H1 (cell line): ENCODE data around the gene RECK. TPM values are rescaled to one million over a fixed set of nuclear protein-coding genes. Genes with fewer than 3 reads are reported as not detected.

Source experiments
- CTCF ChIA-PET: fragments of 300-600 bp; sonication (Branson Sonifier 250); formaldehyde crosslinking; loops from one replicate; lab custom pipeline; 2021; ENCODE audit not compliant: partially characterized antibody; lab: Charles Lee
- POLR2A ChIA-PET: fragments of 300-600 bp; sonication (Branson Sonifier 250); formaldehyde crosslinking; loops from one replicate; lab custom pipeline; 2021; ENCODE audit warnings: inconsistent platforms; ENCODE audit not compliant: partially characterized antibody; lab: Charles Lee
- DNase-seq, 2 experiments: peaks; one replicate each; pipeline versions ENCODE4 v3.0.0 to v3.0.0-alpha.2; 2010 to 2022; ENCODE audit warnings: low spot score in 2 of 2, low read depth in 1 of 2, mixed read lengths in 1 of 2
- FAIRE-seq: peaks from 2 replicates; lab custom pipeline; 2011; peaks lifted over from hg19 to GRCh38; lab: Jason Lieb, UNC
- H2AFZ ChIP-seq: 2 replicates; pipeline ENCODE4 v1.8.1; 2012; ENCODE audit warnings: low read length, inconsistent platforms
- H2AK5ac ChIP-seq: 2 replicates; pipeline ENCODE4 v1.6.1; 2013; ENCODE audit warnings: low read depth, low read length
- H2BK120ac ChIP-seq: replicated peaks from 2 replicates; pipeline ENCODE3; 2013; ENCODE audit warnings: low read depth, low read length, inconsistent platforms
- H2BK12ac ChIP-seq: 2 replicates; pipeline ENCODE4 v1.6.1; 2013; ENCODE audit warnings: low read depth, low read length
- H2BK15ac ChIP-seq: 2 replicates; pipeline ENCODE4 v1.6.1; 2013; ENCODE audit warnings: low read length
- H2BK20ac ChIP-seq: 2 replicates; pipeline ENCODE4 v1.6.1; 2013; ENCODE audit warnings: low read length
- H2BK5ac ChIP-seq: 2 replicates; pipeline ENCODE4 v1.6.1; 2013; ENCODE audit warnings: low read depth, low read length
- H3K14ac ChIP-seq: 2 replicates; pipeline ENCODE4 v1.6.1; 2013; ENCODE audit warnings: inconsistent platforms; ENCODE audit not compliant: insufficient read length
- H3K18ac ChIP-seq: 2 replicates; pipeline ENCODE4 v1.6.1; 2013; ENCODE audit warnings: low read length; ENCODE audit errors: extremely low read depth
- H3K23ac ChIP-seq: 2 replicates; pipeline ENCODE4 v1.6.1; 2013; ENCODE audit warnings: inconsistent platforms; ENCODE audit not compliant: insufficient read length
- H3K23me2 ChIP-seq: 2 replicates; pipeline ENCODE4 v1.6.1; 2013; ENCODE audit warnings: low read depth, low read length
- H3K27ac ChIP-seq: 2 replicates; pipeline ENCODE4 v1.6.1; 2011; ENCODE audit warnings: low read depth, low read length, inconsistent platforms
- H3K27me3 ChIP-seq, 4 experiments: replicated peaks in 1 of 4; 1 replicate in 1 of 4; 2 replicates in 3 of 4; pipeline versions ENCODE4 v1.6.1 to v1.8.1; 2011 to 2013; ENCODE audit warnings: low read length in 3 of 4, mild to moderate bottlenecking in 3 of 4, inconsistent platforms in 2 of 4, mixed read lengths in 2 of 4, moderate library complexity in 1 of 4; ENCODE audit not compliant: control insufficient read depth in 3 of 4, insufficient read depth in 3 of 4; ENCODE audit errors: extremely low read depth in 1 of 4
- H3K36me3 ChIP-seq, 4 experiments: 2 replicates each; pipeline versions ENCODE4 v1.6.1 to v1.8.1; 2011 to 2013; ENCODE audit warnings: mild to moderate bottlenecking in 4 of 4, low read length in 3 of 4, moderate library complexity in 2 of 4, control low read depth in 1 of 4, inconsistent platforms in 1 of 4; ENCODE audit not compliant: insufficient read depth in 4 of 4, control insufficient read depth in 2 of 4
- H3K4ac ChIP-seq: replicated peaks from 2 replicates; pipeline ENCODE3; 2013; ENCODE audit warnings: low read length, low read depth, mixed read lengths, inconsistent platforms; ENCODE audit not compliant: insufficient read length
- H3K4me1 ChIP-seq, 4 experiments: replicated peaks in 1 of 4; 1 replicate in 1 of 4; 2 replicates in 3 of 4; pipeline versions ENCODE4 v1.6.1 to v1.8.1; 2011 to 2013; ENCODE audit warnings: low read length in 3 of 4, inconsistent platforms in 2 of 4, mixed read lengths in 1 of 4; ENCODE audit not compliant: insufficient read depth in 4 of 4, control insufficient read depth in 3 of 4
- H3K4me2 ChIP-seq, 2 experiments: 2 replicates each; pipeline versions ENCODE4 v1.6.1 to v1.8.1; 2011 to 2013; ENCODE audit warnings: low read depth in 2 of 2, low read length in 2 of 2, control low read depth in 1 of 2, inconsistent platforms in 1 of 2, mild to moderate bottlenecking in 1 of 2; ENCODE audit not compliant: insufficient read depth in 1 of 2
- H3K4me3 ChIP-seq, 4 experiments: fragments of 200-600, 300-600 bp in 1 of 4; sonication (generic), shearing (Covaris generic), sonication (Bioruptor Twin) in 1 of 4; 2 replicates each; pipeline versions ENCODE4 v1.5.1 to v1.8.1; 2011 to 2016; ENCODE audit warnings: low read length in 4 of 4, low read depth in 3 of 4, control low read depth in 2 of 4, inconsistent platforms in 2 of 4, mild to moderate bottlenecking in 2 of 4, mixed read lengths in 1 of 4, moderate library complexity in 1 of 4; ENCODE audit not compliant: insufficient read depth in 2 of 4; ENCODE audit errors: extremely low read depth in 1 of 4
- H3K56ac ChIP-seq: replicated peaks from 2 replicates; pipeline ENCODE3; 2013; ENCODE audit warnings: low read depth, mild to moderate bottlenecking, mixed read lengths, low read length, inconsistent platforms; ENCODE audit not compliant: insufficient read length
- H3K79me1 ChIP-seq: 2 replicates; pipeline ENCODE4 v1.6.1; 2013; ENCODE audit warnings: low read depth, low read length, control low read depth
- H3K79me2 ChIP-seq, 2 experiments: 2 replicates each; pipeline versions ENCODE4 v1.6.1 to v1.8.1; 2012 to 2013; ENCODE audit warnings: low read length in 2 of 2, mild to moderate bottlenecking in 2 of 2, inconsistent platforms in 1 of 2; ENCODE audit not compliant: insufficient read depth in 2 of 2, control insufficient read depth in 1 of 2
- H3K9ac ChIP-seq, 4 experiments: replicated peaks in 1 of 4; 1 replicate in 1 of 4; 2 replicates in 3 of 4; pipeline versions ENCODE4 v1.6.1 to v1.8.1; 2011 to 2013; ENCODE audit warnings: low read depth in 3 of 4, low read length in 3 of 4, control low read depth in 2 of 4, mild to moderate bottlenecking in 2 of 4, moderate library complexity in 2 of 4, inconsistent platforms in 1 of 4; ENCODE audit errors: extremely low read depth in 1 of 4
- H3K9me3 ChIP-seq, 2 experiments: 2 replicates each; pipeline versions ENCODE4 v1.6.1 to v1.8.1; 2012 to 2013; ENCODE audit warnings: mild to moderate bottlenecking in 2 of 2, moderate library complexity in 2 of 2, control low read depth in 1 of 2, inconsistent platforms in 1 of 2, low read depth in 1 of 2, low read length in 1 of 2, mixed read lengths in 1 of 2; ENCODE audit not compliant: insufficient read depth in 2 of 2
- H4K20me1 ChIP-seq, 2 experiments: replicated peaks in 1 of 2; 2 replicates each; pipeline versions ENCODE3 to v1.8.1; 2011 to 2013; ENCODE audit warnings: inconsistent platforms in 2 of 2, low read length in 2 of 2, mild to moderate bottlenecking in 1 of 2; ENCODE audit not compliant: insufficient read depth in 2 of 2, control insufficient read depth in 1 of 2
- H4K5ac ChIP-seq: 2 replicates; pipeline ENCODE4 v1.6.1; 2013; ENCODE audit warnings: low read length, low read depth, mixed read lengths, inconsistent platforms; ENCODE audit not compliant: insufficient read length
- H4K8ac ChIP-seq: 2 replicates; pipeline ENCODE4 v1.8.0; 2013; ENCODE audit warnings: mild to moderate bottlenecking, moderate library complexity, low read length, inconsistent platforms; ENCODE audit not compliant: insufficient read depth; ENCODE audit errors: extremely low read depth
- H4K91ac ChIP-seq: replicated peaks from 2 replicates; pipeline ENCODE3; 2013; ENCODE audit warnings: low read length, mixed read lengths, inconsistent platforms; ENCODE audit not compliant: insufficient read length
- FOSL1 ChIP-seq: IDR thresholded peaks from 2 replicates; pipeline ENCODE4 v1.6.1; 2011; ENCODE audit warnings: mild to moderate bottlenecking, low read depth, low read length, moderate library complexity; ENCODE audit not compliant: insufficient read depth
- JUND ChIP-seq: IDR thresholded peaks from 2 replicates; pipeline ENCODE4 v1.6.1; 2011; ENCODE audit warnings: mild to moderate bottlenecking, improper control_type of control experiment, low read length
- NANOG ChIP-seq: IDR thresholded peaks from 2 replicates; pipeline ENCODE4 v1.6.1; 2011; ENCODE audit warnings: low read length, low read depth, mild to moderate bottlenecking, inconsistent platforms; ENCODE audit not compliant: insufficient read depth, poor library complexity, severe bottlenecking
- SUZ12 ChIP-seq: fragments of 200-600 bp; sonication (generic); IDR thresholded peaks from 2 replicates; pipeline ENCODE4 v1.6.1; 2012; ENCODE audit warnings: mild to moderate bottlenecking, inconsistent platforms, low read length, moderate library complexity, mixed read lengths
- TCF12 ChIP-seq: IDR thresholded peaks from 2 replicates; pipeline ENCODE4 v1.6.1; 2011; ENCODE audit warnings: low read depth, mild to moderate bottlenecking, low read length
- YY1 ChIP-seq: IDR thresholded peaks from 2 replicates; pipeline ENCODE4 v1.6.1; 2011; ENCODE audit warnings: low read depth, mild to moderate bottlenecking, low read length
- WGBS, 2 experiments: shearing (Covaris generic) in 1 of 2; methylation state at CpG; one replicate each; pipeline versions ENCODE4 v1.1.6 to v1.1.7; 2013 to 2015; ENCODE audit warnings: low lambda C conversion rate in 2 of 2, mixed read lengths in 2 of 2, inconsistent platforms in 1 of 2, low coverage in 1 of 2, missing lambda C conversion rate in 1 of 2; ENCODE audit not compliant: insufficient replicate concordance in 2 of 2, insufficient coverage in 1 of 2, insufficient read length in 1 of 2; ENCODE audit errors: extremely low coverage in 1 of 2, missing lambda C conversion rate in 1 of 2; 5-methylcytosine and 5-hydroxymethylcytosine counted together
- polyA plus RNA-seq, 7 experiments: library from polyadenylated mRNA; depleted of rRNA in 3 of 7; stranded (reverse) in 5 of 7; unstranded in 2 of 7; fragments of >200 nt in 5 of 7; fragments of 200-250 nt in 2 of 7; gene quantifications; 1 replicate in 5 of 7; 2 replicates in 1 of 7; 4 replicates in 1 of 7; pipeline versions ENCODE4 v1.2.1 to v1.2.3, GENCODE V29; 2011 to 2013; ENCODE audit warnings: missing spikeins in 2 of 7, mixed read lengths in 2 of 7
- total RNA-seq: library from RNA; stranded (reverse); fragmentation: NEBNext Ultra II Directional; extraction: Animal tissue kit (Norgen Biotek cat#: 25700); gene quantifications from 2 replicates; pipeline ENCODE4 v1.2.1, GENCODE V29; 2021

Gene RECK
- total and polyA plus RNA-seq, 2 of the 8 experiments (the other 6 are each of a cell fraction or from before 2014, with no cell fraction given): 5.4 to 9.8 TPM

DNA sequence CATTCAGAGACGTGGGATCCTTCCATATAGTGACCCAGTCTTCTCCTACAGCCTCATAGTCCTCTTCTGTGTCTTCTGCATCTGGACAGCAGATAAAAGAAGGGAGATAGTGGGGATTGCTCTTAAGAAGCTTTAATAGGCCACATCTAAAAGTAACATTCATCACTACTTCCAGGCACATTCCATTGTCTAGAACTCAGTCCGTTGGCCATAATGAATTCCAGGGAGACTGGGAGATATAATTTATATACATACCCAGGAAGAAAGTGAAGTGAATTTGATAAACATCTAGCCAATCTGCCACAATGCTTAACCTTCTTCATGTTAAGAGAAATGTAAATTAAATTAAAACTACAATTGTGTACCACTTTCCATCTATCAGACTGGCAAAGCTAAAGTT, 77.3 kb downstream of the RECK start:
- Histone ChIP-seq H4K5ac (no peak overlapping the region), H3K36me3 (no peaks in the 10 kb centered on the region; a peak in 1 of 8 replicates), H3K23ac (no peak overlapping the region), H2BK120ac (no peak overlapping the region), H3K9ac (no peak overlapping the region), H3K79me1 (no peaks in the 10 kb centered on the region), H2BK5ac (no peak overlapping the region), H3K14ac (no peak overlapping the region), H4K20me1 (no peaks in the 10 kb centered on the region), H3K9me3 (no peaks in the 10 kb centered on the region), H2BK20ac (no peak overlapping the region), H3K18ac (no peak overlapping the region), H2AK5ac (no peak overlapping the region), H3K27ac (no peak overlapping the region), H3K4me2 (no peak overlapping the region), H3K23me2 (no peaks in the 10 kb centered on the region), H3K79me2 (no peaks in the 10 kb centered on the region), H2AFZ (no peak overlapping the region), H4K8ac (no peak overlapping the region), H3K56ac (no peak overlapping the region), H4K91ac (no peak overlapping the region), H2BK15ac (no peak overlapping the region), H3K4me3 (no peak overlapping the region), H3K27me3 (no peaks in the 10 kb centered on the region), H3K4me1 (no peaks in the 10 kb centered on the region), H2BK12ac (no peak overlapping the region), H3K4ac (no peak overlapping the region)
- no peak for FAIRE-seq
- ChIA-PET POLR2A (interaction anchor here (0.9 to 2.4 kb wide), 4 partner anchors 9 to 50 kb away, joined by 4 to 6 read pairs (median 5); no protein-coding TSS in a partner anchor), CTCF (interaction anchor here (1.0 to 5.6 kb wide), 6 partner anchors 9 to 93 kb away, joined by 3 to 40 read pairs (median 4); no protein-coding TSS in a partner anchor)
- 89% methylated on average over 2 of the region's 2 CpGs; no CpG with 5 or more reads in 1 of the 2 experiments for WGBS, 2 experiments
- no peak for DNase-seq
- TF ChIP-seq JUND (no peak), YY1 (no peak), SUZ12 (no peak), TCF12 (no peak), NANOG (no peak), FOSL1 (no peak)
